ENCODE data around the gene ZBED1. TPM values are rescaled to one million over a fixed set of nuclear protein-coding genes. Genes with fewer than 3 reads are reported as not detected.

The ZBED1 gene
- total and polyA plus RNA-seq, 2 donors (not counting 1 experiment from before 2014, with no cell fraction given), result 14.5 to 24.8 TPM

- Histone ChIP-seq H3K36me3 (ENCODE audit: control insufficient read depth, insufficient read depth, low read length) (no peaks in the 10 kb centered on the region), H3K79me2 (ENCODE audit: control insufficient read depth, insufficient read depth, low read length) (no peaks in the 10 kb centered on the region), H3K27me3 (ENCODE audit: control insufficient read depth, insufficient read depth, low read length) (no peaks in the 10 kb centered on the region), H3K4me2 (ENCODE audit: extremely low read depth, insufficient read depth, low read length) (no peak overlapping the region), H3K9ac (ENCODE audit: insufficient read depth, low read length) (no peak overlapping the region), H3K4me3 (replicated peaks in 1 of 4; ENCODE audit: control extremely low read depth in 1 of 4, insufficient read depth in 1 of 4, low read depth in 3 of 4, low read length in 4 of 4) (no peak overlapping the region), H2AFZ (ENCODE audit: low read length) (no peak overlapping the region), H4K20me1 (ENCODE audit: control insufficient read depth, extremely low read depth, insufficient read depth, low read length) (no peaks in the 10 kb centered on the region), H3K9me3 (ENCODE audit: control insufficient read depth, insufficient read depth, low read depth, low read length) (no peaks in the 10 kb centered on the region), H3K27ac (ENCODE audit: insufficient read depth, low read length) (no peak overlapping the region), H3K4me1 (ENCODE audit: control insufficient read depth, extremely low read depth, insufficient read depth, low read length) (no peaks in the 10 kb centered on the region)
- DNase-seq (ENCODE audit: low read depth in 2 of 2), result no peak
- TF ChIP-seq, protein P1, sequence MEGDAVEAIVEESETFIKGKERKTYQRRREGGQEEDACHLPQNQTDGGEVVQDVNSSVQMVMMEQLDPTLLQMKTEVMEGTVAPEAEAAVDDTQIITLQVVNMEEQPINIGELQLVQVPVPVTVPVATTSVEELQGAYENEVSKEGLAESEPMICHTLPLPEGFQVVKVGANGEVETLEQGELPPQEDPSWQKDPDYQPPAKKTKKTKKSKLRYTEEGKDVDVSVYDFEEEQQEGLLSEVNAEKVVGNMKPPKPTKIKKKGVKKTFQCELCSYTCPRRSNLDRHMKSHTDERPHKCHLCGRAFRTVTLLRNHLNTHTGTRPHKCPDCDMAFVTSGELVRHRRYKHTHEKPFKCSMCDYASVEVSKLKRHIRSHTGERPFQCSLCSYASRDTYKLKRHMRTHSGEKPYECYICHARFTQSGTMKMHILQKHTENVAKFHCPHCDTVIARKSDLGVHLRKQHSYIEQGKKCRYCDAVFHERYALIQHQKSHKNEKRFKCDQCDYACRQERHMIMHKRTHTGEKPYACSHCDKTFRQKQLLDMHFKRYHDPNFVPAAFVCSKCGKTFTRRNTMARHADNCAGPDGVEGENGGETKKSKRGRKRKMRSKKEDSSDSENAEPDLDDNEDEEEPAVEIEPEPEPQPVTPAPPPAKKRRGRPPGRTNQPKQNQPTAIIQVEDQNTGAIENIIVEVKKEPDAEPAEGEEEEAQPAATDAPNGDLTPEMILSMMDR (conservative IDR thresholded peaks at IDR 0.05 in 1 of 2, IDR thresholded peaks at IDR 0.05 in 1 of 2; ENCODE audit: low read depth in 1 of 2, low read length in 2 of 2), result no peak
- TF ChIP-seq EZH2 (IDR thresholded peaks at IDR 0.05; ENCODE audit: low read length, missing control alignments), result no peak
Measured at GRCh38 chrX:2547736-2548135, 47.0 kb upstream of the ZBED1 start.

GRCh38 chrX:2546496-2546895, 45.7 kb upstream of the ZBED1 start:
- no peaks in the 10 kb centered on the region for H3K36me3 ChIP-seq (ENCODE audit: control insufficient read depth, insufficient read depth, low read length)
- H3K4me2 ChIP-seq (ENCODE audit: extremely low read depth, insufficient read depth, low read length), result no peak overlapping the region
- no peak overlapping the region for H2AFZ ChIP-seq (ENCODE audit: low read length)
- DNase-seq (ENCODE audit: low read depth in 2 of 2), result no peak
- H3K9ac ChIP-seq (ENCODE audit: insufficient read depth, low read length), result no peak overlapping the region
- H3K27me3 ChIP-seq (ENCODE audit: control insufficient read depth, insufficient read depth, low read length), result no peaks in the 10 kb centered on the region
- no peaks in the 10 kb centered on the region for H4K20me1 ChIP-seq (ENCODE audit: control insufficient read depth, extremely low read depth, insufficient read depth, low read length)
- H3K4me1 ChIP-seq (ENCODE audit: control insufficient read depth, extremely low read depth, insufficient read depth, low read length), result no peaks in the 10 kb centered on the region
- TF ChIP-seq EZH2 (IDR thresholded peaks at IDR 0.05; ENCODE audit: low read length, missing control alignments), result no peak
- TF ChIP-seq, protein P1 (conservative IDR thresholded peaks at IDR 0.05 in 1 of 2, IDR thresholded peaks at IDR 0.05 in 1 of 2; ENCODE audit: low read depth in 1 of 2, low read length in 2 of 2), result no peak
- no peaks in the 10 kb centered on the region for H3K79me2 ChIP-seq (ENCODE audit: control insufficient read depth, insufficient read depth, low read length)
- H3K9me3 ChIP-seq (ENCODE audit: control insufficient read depth, insufficient read depth, low read depth, low read length), result no peaks in the 10 kb centered on the region
- H3K4me3 ChIP-seq (replicated peaks in 1 of 4; ENCODE audit: control extremely low read depth in 1 of 4, insufficient read depth in 1 of 4, low read depth in 3 of 4, low read length in 4 of 4), result no peak overlapping the region
- no peak overlapping the region for H3K27ac ChIP-seq (ENCODE audit: insufficient read depth, low read length)

DNA sequence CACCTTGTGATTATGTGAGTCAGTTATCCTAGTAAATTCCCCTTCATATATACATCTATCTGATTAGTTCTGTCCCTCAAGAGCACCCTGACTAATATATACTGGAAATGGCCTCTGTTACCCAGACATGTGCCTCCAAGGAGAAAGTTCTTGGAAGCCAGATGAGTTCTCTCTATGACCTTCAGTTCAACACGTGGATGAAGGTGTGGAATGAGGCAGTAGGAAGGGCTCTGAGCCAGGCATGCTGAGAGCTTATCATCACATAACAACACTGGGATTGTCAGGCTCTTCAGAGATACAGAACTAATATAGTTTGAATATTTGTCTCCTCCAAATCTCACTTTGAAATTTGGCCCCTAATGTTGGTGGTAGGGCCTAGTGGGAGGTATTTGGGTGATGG, 44.4 kb upstream of the ZBED1 start:
- H3K79me2 ChIP-seq (ENCODE audit: control insufficient read depth, insufficient read depth, low read length), result no peaks in the 10 kb centered on the region
- no peak for DNase-seq (ENCODE audit: low read depth in 2 of 2)
- H3K27ac ChIP-seq (ENCODE audit: insufficient read depth, low read length), result no peak overlapping the region

More for the DNA sequence above, 44.4 kb upstream of the ZBED1 start:
- Histone ChIP-seq H4K20me1 (ENCODE audit: control insufficient read depth, extremely low read depth, insufficient read depth, low read length) (no peaks in the 10 kb centered on the region), H3K9me3 (ENCODE audit: control insufficient read depth, insufficient read depth, low read depth, low read length) (no peaks in the 10 kb centered on the region), H3K4me1 (ENCODE audit: control insufficient read depth, extremely low read depth, insufficient read depth, low read length) (no peaks in the 10 kb centered on the region), H3K9ac (ENCODE audit: insufficient read depth, low read length) (no peak overlapping the region), H3K4me3 (replicated peaks in 1 of 4; ENCODE audit: control extremely low read depth in 1 of 4, insufficient read depth in 1 of 4, low read depth in 3 of 4, low read length in 4 of 4) (no peak overlapping the region), H3K36me3 (ENCODE audit: control insufficient read depth, insufficient read depth, low read length) (no peaks in the 10 kb centered on the region), H3K27me3 (ENCODE audit: control insufficient read depth, insufficient read depth, low read length) (no peaks in the 10 kb centered on the region), H2AFZ (ENCODE audit: low read length) (no peak overlapping the region), H3K4me2 (ENCODE audit: extremely low read depth, insufficient read depth, low read length) (no peak overlapping the region)
- TF ChIP-seq, protein P1 (conservative IDR thresholded peaks at IDR 0.05 in 1 of 2, IDR thresholded peaks at IDR 0.05 in 1 of 2; ENCODE audit: low read depth in 1 of 2, low read length in 2 of 2), result no peak
- no peak for TF ChIP-seq EZH2 (IDR thresholded peaks at IDR 0.05; ENCODE audit: low read length, missing control alignments)
